Epithelial cell of proximal tubule (primary cell): ENCODE measurements around the gene MRPL58. TPM values are rescaled to one million over a fixed set of nuclear protein-coding genes. Genes with fewer than 3 reads are reported as not detected.

ENCODE experiments used
- DNase-seq: peaks from one replicate; pipeline ENCODE4 v3.0.0-alpha.2; 2011; ENCODE audit warnings: low read depth
- H3K4me3 ChIP-seq: 2 replicates; pipeline ENCODE4 v1.5.1; 2011; ENCODE audit warnings: low read depth, mild to moderate bottlenecking, low read length
- CTCF ChIP-seq: conservative IDR thresholded peaks from 2 replicates; pipeline ENCODE4 v1.5.1; 2012; ENCODE audit warnings: low read depth, mild to moderate bottlenecking, low read length
- total RNA-seq: library from RNA; depleted of rRNA; stranded (reverse); fragments of >200 nt; gene quantifications from 2 replicates; pipeline ENCODE4 v1.2.3, GENCODE V29; 2015

Gene MRPL58
- total RNA-seq, 1 donor from 2014 or later: 52.2 TPM

GRCh38 chr17:75068750-75069149, 56.3 kb downstream of the MRPL58 start:
- no peak overlapping the region for H3K4me3 ChIP-seq
- no peak for TF ChIP-seq CTCF
- DNase-seq: no peak

- no peak overlapping the region for H3K4me3 ChIP-seq
- no peak for DNase-seq
- TF ChIP-seq CTCF: peak; percentile 59
These were observed 57.3 kb downstream of the MRPL58 start for GRCh38 chr17:75069783-75070182.

Other genes starting within 250 kb of the MRPL58 start
- 18.2 and 24.5 TPM in 2 replicates for gene NAT9, start 236.3 kb upstream of the MRPL58 start, total RNA-seq
- gene GRIN2C, start 152.8 kb upstream of the MRPL58 start, total RNA-seq: not detected in 2 replicates
- 21.9 and 31.5 TPM in 2 replicates for gene FDXR, start 139.7 kb upstream of the MRPL58 start, total RNA-seq
- not detected in 2 replicates for gene FADS6, start 119.0 kb upstream of the MRPL58 start, total RNA-seq
- not detected in 2 replicates for gene USH1G, start 89.4 kb upstream of the MRPL58 start, total RNA-seq
- gene OTOP2, start 88.4 kb upstream of the MRPL58 start, total RNA-seq: not detected in 2 replicates
- gene OTOP3, start 76.8 kb upstream of the MRPL58 start, total RNA-seq: not detected in 2 replicates
- gene HID1, start 39.9 kb upstream of the MRPL58 start, total RNA-seq: 9.0 and 19.1 TPM in 2 replicates
- 38.9 and 64.4 TPM in 2 replicates for gene CDR2L, start 25.0 kb upstream of the MRPL58 start, total RNA-seq
- 232 and 360 TPM in 2 replicates for gene ATP5PD, start 34.3 kb downstream of the MRPL58 start, total RNA-seq
- gene KCTD2, start 34.6 kb downstream of the MRPL58 start, total RNA-seq: 15.8 and 19.2 TPM in 2 replicates
- gene SLC16A5, start 75.3 kb downstream of the MRPL58 start, total RNA-seq: 15.1 and 15.9 TPM in 2 replicates
- gene ARMC7, start 97.3 kb downstream of the MRPL58 start, total RNA-seq: 8.5 and 12.3 TPM in 2 replicates
- 139 and 140 TPM in 2 replicates for gene NT5C, start 119.1 kb downstream of the MRPL58 start, total RNA-seq
- gene JPT1, start 141.8 kb downstream of the MRPL58 start, total RNA-seq: 539 and 692 TPM in 2 replicates
- 130 and 166 TPM in 2 replicates for gene SUMO2, start 170.3 kb downstream of the MRPL58 start, total RNA-seq
- 43.2 and 57.4 TPM in 2 replicates for gene NUP85, start 193.0 kb downstream of the MRPL58 start, total RNA-seq
- 15.3 and 19.5 TPM in 2 replicates for gene GGA3, start 248.9 kb downstream of the MRPL58 start, total RNA-seq
- 91.2 and 95.6 TPM in 2 replicates for gene MRPS7, start 249.2 kb downstream of the MRPL58 start, total RNA-seq